ENCODE measurements around the gene LLGL1. TPM values are rescaled to one million over a fixed set of nuclear protein-coding genes. Genes with fewer than 3 reads are reported as not detected.

The LLGL1 gene
- total and polyA plus RNA-seq, 3 donors from 2014 or later = 24.2 to 46.8 (median 40.0) TPM

DNA sequence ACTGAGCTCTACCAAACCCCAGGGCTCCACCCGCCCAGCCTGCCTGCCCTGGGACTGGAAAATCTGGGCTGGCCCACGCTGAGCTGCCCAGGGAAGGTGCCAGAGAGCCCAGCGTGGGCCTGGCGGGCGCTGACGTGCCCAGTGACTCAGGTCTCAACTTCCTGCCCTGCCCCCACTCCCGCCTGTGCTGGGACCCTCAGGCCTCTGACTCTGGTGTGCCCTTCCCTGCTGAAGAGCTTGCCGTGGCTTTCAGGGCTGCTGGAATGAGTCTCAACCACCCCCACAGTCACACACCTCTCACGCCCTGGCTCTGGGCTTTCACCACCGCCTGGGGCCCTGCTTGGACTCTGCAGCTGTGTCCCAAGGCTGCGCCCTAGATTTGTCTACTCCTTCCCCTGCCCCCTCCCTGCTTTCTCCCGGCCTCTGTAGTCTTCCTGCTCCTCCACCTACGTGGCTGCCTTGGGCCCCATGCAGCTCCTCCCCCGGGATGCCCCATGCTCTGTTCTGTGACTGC lies 10.4 kb downstream of the LLGL1 start:
- no peak overlapping the region for H3K4me3 ChIP-seq

GRCh38 chr17:18236494-18236893 lies 11.1 kb downstream of the LLGL1 start:
- Histone ChIP-seq H3K4me1 (no peaks in the 10 kb centered on the region), H3K27me3 (no peaks in the 10 kb centered on the region), H3K4me3 (no peak overlapping the region), H3K36me3 (ENCODE audit: low read depth, missing control alignments) (no peaks in the 10 kb centered on the region), H3K9me3 (no peaks in the 10 kb centered on the region), H3K27ac (no peak overlapping the region)
- 88 to 94% methylated on average over 13 to 18 of the region's 18 CpGs for WGBS, 2 donors
- no peak for DNase-seq
- intact Hi-C loops (cut with DNase I; ENCODE audit: low total_unique reads) = no loop called here
- TF ChIP-seq POLR2A (IDR thresholded peaks at IDR 0.05) = no peak

More for the DNA sequence above, 10.4 kb downstream of the LLGL1 start:
- WGBS, 2 donors = 63 to 80% methylated on average over 7 to 13 of the region's 14 CpGs
- Histone ChIP-seq H3K27ac (no peak overlapping the region), H3K4me1 (no peaks in the 10 kb centered on the region), H3K9me3 (no peaks in the 10 kb centered on the region), H3K27me3 (no peaks in the 10 kb centered on the region), H3K36me3 (ENCODE audit: low read depth, missing control alignments) (no peaks in the 10 kb centered on the region)
- TF ChIP-seq POLR2A (IDR thresholded peaks at IDR 0.05) = no peak
- TF ChIP-seq, protein P1, sequence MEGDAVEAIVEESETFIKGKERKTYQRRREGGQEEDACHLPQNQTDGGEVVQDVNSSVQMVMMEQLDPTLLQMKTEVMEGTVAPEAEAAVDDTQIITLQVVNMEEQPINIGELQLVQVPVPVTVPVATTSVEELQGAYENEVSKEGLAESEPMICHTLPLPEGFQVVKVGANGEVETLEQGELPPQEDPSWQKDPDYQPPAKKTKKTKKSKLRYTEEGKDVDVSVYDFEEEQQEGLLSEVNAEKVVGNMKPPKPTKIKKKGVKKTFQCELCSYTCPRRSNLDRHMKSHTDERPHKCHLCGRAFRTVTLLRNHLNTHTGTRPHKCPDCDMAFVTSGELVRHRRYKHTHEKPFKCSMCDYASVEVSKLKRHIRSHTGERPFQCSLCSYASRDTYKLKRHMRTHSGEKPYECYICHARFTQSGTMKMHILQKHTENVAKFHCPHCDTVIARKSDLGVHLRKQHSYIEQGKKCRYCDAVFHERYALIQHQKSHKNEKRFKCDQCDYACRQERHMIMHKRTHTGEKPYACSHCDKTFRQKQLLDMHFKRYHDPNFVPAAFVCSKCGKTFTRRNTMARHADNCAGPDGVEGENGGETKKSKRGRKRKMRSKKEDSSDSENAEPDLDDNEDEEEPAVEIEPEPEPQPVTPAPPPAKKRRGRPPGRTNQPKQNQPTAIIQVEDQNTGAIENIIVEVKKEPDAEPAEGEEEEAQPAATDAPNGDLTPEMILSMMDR (IDR thresholded peaks at IDR 0.05) = no peak
- intact Hi-C loops (cut with DNase I; ENCODE audit: low total_unique reads) = no loop called here
- DNase-seq = peak; percentile 45

GRCh38 chr17:18237461-18237860 lies 12.0 kb downstream of the LLGL1 start:
- WGBS, 2 donors = 91 to 96% methylated on average over 16 to 19 of the region's 20 CpGs
- no peak overlapping the region for H3K27ac ChIP-seq
- no peak for DNase-seq
- H3K4me1 ChIP-seq = no peaks in the 10 kb centered on the region
- intact Hi-C loops (cut with DNase I; ENCODE audit: low total_unique reads) = no loop called here
- no peaks in the 10 kb centered on the region for H3K27me3 ChIP-seq
- no peak overlapping the region for H3K4me3 ChIP-seq
- H3K9me3 ChIP-seq = no peaks in the 10 kb centered on the region
- TF ChIP-seq POLR2A (IDR thresholded peaks at IDR 0.05) = no peak
- TF ChIP-seq, protein P1 (IDR thresholded peaks at IDR 0.05) = no peak
- no peaks in the 10 kb centered on the region for H3K36me3 ChIP-seq (ENCODE audit: low read depth, missing control alignments)

GRCh38 chr17:18238299-18238698 lies 12.9 kb downstream of the LLGL1 start:
- H3K9me3 ChIP-seq = no peaks in the 10 kb centered on the region
- no peak for DNase-seq
- H3K27me3 ChIP-seq = no peaks in the 10 kb centered on the region
- intact Hi-C loops (cut with DNase I; ENCODE audit: low total_unique reads) = no loop called here
- H3K27ac ChIP-seq = no peak overlapping the region
- TF ChIP-seq, protein P1 (IDR thresholded peaks at IDR 0.05) = no peak
- TF ChIP-seq POLR2A (IDR thresholded peaks at IDR 0.05) = no peak
- no peak overlapping the region for H3K4me3 ChIP-seq
- no peaks in the 10 kb centered on the region for H3K4me1 ChIP-seq
- no peaks in the 10 kb centered on the region for H3K36me3 ChIP-seq (ENCODE audit: low read depth, missing control alignments)
- 92 to 93% methylated on average over 16 to 18 of the region's 18 CpGs for WGBS, 2 donors

- intact Hi-C loops (cut with DNase I; ENCODE audit: low total_unique reads) = no loop called here
- Histone ChIP-seq H3K4me3 (no peak overlapping the region), H3K27me3 (no peaks in the 10 kb centered on the region), H3K27ac (no peak overlapping the region), H3K4me1 (no peaks in the 10 kb centered on the region), H3K36me3 (ENCODE audit: low read depth, missing control alignments) (no peaks in the 10 kb centered on the region), H3K9me3 (no peaks in the 10 kb centered on the region)
- no peak for TF ChIP-seq POLR2A (IDR thresholded peaks at IDR 0.05)
- TF ChIP-seq, protein P1 (IDR thresholded peaks at IDR 0.05) = no peak
- DNase-seq = no peak
- 80 to 94% methylated on average over 3 to 19 of the region's 19 CpGs for WGBS, 2 donors
Observed at GRCh38 chr17:18240449-18240848, 15.0 kb downstream of the LLGL1 start.
